Lower leg skin (tissue), 4 donors: ENCODE data around the gene ITGA11. TPM values are rescaled to one million over a fixed set of nuclear protein-coding genes. Genes with fewer than 3 reads are reported as not detected.
A peak's percentile ranks its signal among the peaks of the same experiment; 100 is the strongest.

Experiments used
- DNase-seq, 2 donors: peaks; one replicate each; pipeline ENCODE4 v3.0.0-alpha.2; 2019; ENCODE audit warnings: low spot score in 2 of 2
- H3K4me3 ChIP-seq: fragments of 200-600 bp; sonication (generic); 2 replicates; pipeline ENCODE4 v1.5.1; 2017; ENCODE audit warnings: mild to moderate bottlenecking, low read depth; ENCODE audit not compliant: poor library complexity, severe bottlenecking
- POLR2A ChIP-seq, 2 donors: fragments of 450-650 bp; IDR thresholded peaks; one replicate each; pipeline ENCODE4 v1.6.1; 2016 to 2017; ENCODE audit warnings: antibody characterized with exemption in 2 of 2, mild to moderate bottlenecking in 1 of 2, moderate library complexity in 1 of 2
- WGBS, 2 donors: methylation state at CpG; one replicate each; pipeline ENCODE4 v1.1.5; 2018; 5-methylcytosine and 5-hydroxymethylcytosine counted together
- intact Hi-C: fragments of 100-400 bp; cut with DNase I; formaldehyde crosslinking; loops from one replicate; pipeline ENCODE4 v1.15.0; 2023; ENCODE audit warnings: low total_unique reads
- total RNA-seq, 4 donors: library from RNA; depleted of rRNA; stranded (reverse); fragments of >200 nt; gene quantifications; one replicate each; pipeline ENCODE4 v1.1.0, GENCODE V29; 2016
- TF ChIP-seq, protein P1 (sequence below), 3 donors: fragments of 450-650 bp; IDR thresholded peaks; one replicate each; pipeline ENCODE4 v1.5.1; 2016; ENCODE audit warnings: antibody characterized with exemption in 3 of 3, mild to moderate bottlenecking in 3 of 3, moderate library complexity in 2 of 3

ITGA11 gene
- total RNA-seq, 4 donors from 2014 or later, result 0.51 to 3.5 (median 2.0) TPM

DNA sequence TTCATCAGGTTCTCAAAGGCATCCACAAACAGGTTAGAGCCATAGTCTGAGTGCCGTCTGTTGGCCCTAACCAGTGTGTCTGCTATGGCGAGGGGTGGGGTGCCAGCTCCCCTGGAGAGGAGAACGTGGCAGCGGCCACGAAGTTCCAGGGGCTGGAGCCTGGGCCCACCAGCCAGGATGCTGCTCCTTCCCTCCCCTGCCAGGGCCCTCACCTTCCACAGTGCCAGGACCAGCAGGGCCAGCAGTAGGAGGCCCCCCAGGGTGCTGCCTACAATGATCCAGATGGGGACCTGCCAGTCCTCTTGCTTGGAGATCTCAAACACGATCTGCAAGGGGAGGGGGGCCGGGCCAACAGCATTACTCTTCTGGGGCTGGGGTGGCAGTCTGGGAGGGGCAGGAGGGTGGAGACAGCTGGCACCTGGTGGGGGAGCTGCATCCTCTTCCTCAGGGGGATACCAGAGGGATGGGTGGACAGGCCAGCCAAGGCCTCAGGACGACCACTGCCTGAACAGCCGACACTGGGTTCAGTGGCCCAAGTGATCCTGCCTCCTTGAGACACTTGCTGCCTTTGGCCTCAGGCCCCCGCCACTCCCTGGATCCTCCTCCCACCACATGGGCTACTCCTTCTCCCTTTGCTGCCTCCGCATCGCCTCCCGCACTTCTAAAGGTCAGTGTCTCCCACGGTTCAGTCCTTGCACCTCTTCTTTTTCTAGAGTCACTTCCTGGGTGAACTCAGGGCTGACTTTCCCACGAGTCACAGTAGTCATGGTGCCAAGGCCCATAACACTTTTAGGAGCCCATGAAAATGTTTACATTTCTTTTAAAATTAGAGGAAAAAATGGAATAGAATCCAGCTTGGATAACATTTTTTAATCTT is 128.2 kb downstream of the ITGA11 start:
- DNase-seq, result peak in 1 of 2 donors; percentile 76
- WGBS, 2 donors, result 86 to 88% methylated on average over 13 to 15 of the region's 15 CpGs
- intact Hi-C loops, result loop anchor here (5.0 to 10.0 kb wide), 2 partner anchors 74 to 571 kb away; no protein-coding TSS in a partner anchor
- H3K4me3 ChIP-seq, result no peak overlapping the region
- TF ChIP-seq, protein P1, sequence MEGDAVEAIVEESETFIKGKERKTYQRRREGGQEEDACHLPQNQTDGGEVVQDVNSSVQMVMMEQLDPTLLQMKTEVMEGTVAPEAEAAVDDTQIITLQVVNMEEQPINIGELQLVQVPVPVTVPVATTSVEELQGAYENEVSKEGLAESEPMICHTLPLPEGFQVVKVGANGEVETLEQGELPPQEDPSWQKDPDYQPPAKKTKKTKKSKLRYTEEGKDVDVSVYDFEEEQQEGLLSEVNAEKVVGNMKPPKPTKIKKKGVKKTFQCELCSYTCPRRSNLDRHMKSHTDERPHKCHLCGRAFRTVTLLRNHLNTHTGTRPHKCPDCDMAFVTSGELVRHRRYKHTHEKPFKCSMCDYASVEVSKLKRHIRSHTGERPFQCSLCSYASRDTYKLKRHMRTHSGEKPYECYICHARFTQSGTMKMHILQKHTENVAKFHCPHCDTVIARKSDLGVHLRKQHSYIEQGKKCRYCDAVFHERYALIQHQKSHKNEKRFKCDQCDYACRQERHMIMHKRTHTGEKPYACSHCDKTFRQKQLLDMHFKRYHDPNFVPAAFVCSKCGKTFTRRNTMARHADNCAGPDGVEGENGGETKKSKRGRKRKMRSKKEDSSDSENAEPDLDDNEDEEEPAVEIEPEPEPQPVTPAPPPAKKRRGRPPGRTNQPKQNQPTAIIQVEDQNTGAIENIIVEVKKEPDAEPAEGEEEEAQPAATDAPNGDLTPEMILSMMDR (IDR thresholded peaks at IDR 0.05), result no peak
- TF ChIP-seq POLR2A (IDR thresholded peaks at IDR 0.05), result no peak

DNA sequence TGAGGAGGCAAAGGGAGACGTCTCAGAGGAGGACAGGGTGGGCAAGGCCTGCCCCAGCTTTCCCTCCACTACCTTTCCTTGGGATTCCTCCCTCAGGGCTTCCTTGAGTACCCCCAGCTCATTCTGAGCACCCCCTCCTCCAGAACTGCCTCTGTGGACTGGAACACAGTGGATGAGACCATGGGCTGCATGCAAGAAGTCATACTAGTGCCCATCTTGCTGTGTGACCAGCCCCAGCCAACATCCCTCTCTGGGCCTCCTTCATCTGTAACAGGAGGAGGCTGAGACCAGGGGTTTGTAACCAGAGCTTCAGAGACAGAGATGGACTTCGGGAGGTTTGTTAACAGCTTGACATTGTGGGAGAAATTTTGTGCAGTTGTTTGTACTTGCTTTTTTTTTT is 128.8 kb downstream of the ITGA11 start:
- TF ChIP-seq POLR2A (IDR thresholded peaks at IDR 0.05), result no peak
- TF ChIP-seq, protein P1 (IDR thresholded peaks at IDR 0.05), result no peak
- WGBS, 2 donors, result 59 to 85% methylated on average over 2 of the region's 2 CpGs
- no peak overlapping the region for H3K4me3 ChIP-seq
- intact Hi-C loops, result loop anchor here (5.0 to 10.0 kb wide), 2 partner anchors 74 to 572 kb away; no protein-coding TSS in a partner anchor
- no peak for DNase-seq

DNA sequence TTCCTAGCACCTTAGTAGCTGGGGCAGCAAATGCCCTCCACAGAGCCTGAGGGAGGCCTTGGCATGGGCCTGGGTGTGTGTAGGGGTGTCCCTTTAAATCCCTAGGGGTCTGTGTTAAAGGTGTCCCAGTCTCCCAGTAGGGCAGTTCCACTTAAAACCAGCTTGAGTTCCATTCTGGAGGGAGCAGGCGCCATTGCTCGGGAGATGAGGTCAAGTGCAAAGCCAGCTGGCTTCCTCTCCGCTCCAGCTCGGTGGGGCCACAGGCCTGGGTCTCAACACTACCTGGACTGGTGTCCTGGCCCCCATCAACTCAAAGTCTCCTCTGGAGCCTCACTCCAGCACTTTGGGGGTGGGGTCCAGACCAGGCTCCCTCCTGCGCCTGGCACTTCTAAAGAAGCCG is 129.2 kb downstream of the ITGA11 start:
- no peak for TF ChIP-seq POLR2A (IDR thresholded peaks at IDR 0.05)
- TF ChIP-seq, protein P1 (IDR thresholded peaks at IDR 0.05), result no peak
- whole genome bisulfite sequencing, 2 donors, result 92 to 98% methylated on average over 6 of the region's 6 CpGs
- DNase-seq, result peak; percentile 10 to 76
- H3K4me3 ChIP-seq, result no peak overlapping the region
- intact Hi-C loops, result loop anchor here (5.0 to 10.0 kb wide), 2 partner anchors 75 to 572 kb away; no protein-coding TSS in a partner anchor

DNA sequence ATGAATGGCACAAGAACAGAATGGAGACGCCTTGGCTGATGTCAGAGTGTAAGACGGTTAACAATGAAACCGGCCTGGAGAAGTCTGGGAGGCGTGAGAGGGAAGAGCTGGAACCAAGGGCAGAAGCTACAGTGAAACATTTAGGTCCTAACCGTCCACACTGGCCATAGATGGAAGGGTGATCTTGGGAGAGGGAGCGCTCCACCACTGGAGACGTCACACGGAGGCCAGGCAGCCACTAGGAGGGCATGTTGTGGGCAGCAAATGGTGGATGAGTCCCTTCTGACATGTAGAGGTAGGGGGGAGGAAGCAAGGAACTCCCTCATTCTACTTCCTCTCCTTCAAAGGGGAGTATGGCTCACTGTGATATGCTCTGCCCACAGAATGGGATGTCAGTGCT is 130.7 kb downstream of the ITGA11 start:
- no peak for TF ChIP-seq POLR2A (IDR thresholded peaks at IDR 0.05)
- TF ChIP-seq, protein P1 (IDR thresholded peaks at IDR 0.05), result no peak
- no peak overlapping the region for H3K4me3 ChIP-seq
- 88 to 93% methylated on average over 8 of the region's 8 CpGs for WGBS, 2 donors
- DNase-seq, result peak in 1 of 2 donors; percentile 11
- intact Hi-C loops, result loop anchor here (5.0 to 10.0 kb wide), 2 partner anchors 76 to 574 kb away; no protein-coding TSS in a partner anchor

DNA sequence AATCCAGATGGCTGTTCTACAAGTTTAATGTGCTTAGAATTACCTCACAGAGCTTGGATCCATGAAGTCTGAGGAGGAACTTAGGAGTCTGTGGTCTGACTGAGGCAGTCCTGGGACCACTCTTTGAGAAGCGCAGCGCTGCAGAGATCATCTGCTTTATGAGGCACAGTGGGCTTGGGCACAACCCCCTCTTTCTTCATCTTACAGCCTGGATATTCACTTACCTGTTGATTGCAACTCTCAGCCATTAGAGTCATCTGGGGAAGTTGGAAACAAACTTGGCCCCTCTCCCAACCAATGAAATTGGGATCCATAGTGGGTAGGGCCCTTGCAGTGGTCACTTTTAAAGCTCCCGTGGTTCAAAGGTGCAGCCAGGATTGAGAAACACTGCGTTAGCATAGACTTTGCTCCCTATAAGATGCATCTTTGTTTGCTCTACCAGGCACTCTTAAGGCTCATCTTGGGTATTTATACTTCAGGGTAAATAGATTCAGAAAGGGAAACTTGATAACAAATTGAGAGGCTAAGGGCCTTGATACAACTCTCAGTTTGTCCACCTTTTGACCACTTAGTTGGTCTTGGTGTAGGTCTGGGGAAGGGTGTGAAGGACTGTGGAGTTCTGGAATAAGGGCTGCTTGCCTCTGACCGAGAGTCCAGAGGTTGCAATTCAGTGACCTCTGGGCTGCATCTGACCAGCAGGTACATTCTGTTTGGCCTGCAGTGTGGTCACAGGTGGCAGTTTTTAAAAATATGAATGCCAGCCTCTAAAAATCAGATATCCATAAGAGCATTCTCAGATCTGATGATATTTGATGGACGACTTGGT is 131.6 kb downstream of the ITGA11 start:
- TF ChIP-seq POLR2A (IDR thresholded peaks at IDR 0.05), result no peak
- TF ChIP-seq, protein P1 (IDR thresholded peaks at IDR 0.05), result no peak
- whole genome bisulfite sequencing, 2 donors, result 89 to 95% methylated on average over 6 of the region's 6 CpGs
- no peak overlapping the region for H3K4me3 ChIP-seq
- intact Hi-C loops, result loop anchor here (5.0 to 10.0 kb wide), 2 partner anchors 77 to 574 kb away; no protein-coding TSS in a partner anchor
- DNase-seq, result peak in 1 of 2 donors; percentile 11
